ENCODE data around the gene GPC5.

DNA sequence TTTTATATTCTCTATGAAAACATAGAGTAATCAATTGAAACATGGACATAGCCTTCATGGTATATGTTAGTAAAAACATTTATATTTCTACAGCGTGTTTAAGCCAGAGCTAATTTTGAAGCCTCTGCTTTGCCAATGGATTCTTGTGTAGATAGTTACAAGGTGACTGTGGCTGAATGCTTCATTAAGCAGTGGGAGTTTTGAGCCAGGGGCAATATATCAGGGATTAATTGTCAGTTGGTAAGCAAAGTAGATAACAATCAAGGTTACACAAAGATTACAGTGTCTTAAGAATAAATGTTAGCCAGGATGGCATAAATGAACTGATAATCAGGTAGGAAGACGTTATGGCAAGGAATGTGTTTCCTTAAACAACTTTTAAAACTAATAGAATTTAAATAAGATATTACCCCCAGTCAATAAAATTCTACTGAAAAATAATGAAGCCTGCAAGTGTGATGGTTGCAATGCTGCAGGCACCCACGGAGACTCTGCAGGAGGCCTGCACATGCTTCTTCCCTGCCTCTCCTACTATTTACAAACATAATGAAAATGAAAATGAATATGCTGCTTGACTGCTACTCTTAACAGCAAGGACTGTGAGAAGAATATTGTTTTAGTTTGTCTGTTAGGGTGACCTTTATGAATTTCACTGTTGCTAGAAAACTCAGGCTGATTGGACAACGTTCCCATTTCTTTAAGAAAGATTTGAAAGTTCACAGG is 588.5 kb downstream of the GPC5 start:
- TF ChIP-seq, protein P1, sequence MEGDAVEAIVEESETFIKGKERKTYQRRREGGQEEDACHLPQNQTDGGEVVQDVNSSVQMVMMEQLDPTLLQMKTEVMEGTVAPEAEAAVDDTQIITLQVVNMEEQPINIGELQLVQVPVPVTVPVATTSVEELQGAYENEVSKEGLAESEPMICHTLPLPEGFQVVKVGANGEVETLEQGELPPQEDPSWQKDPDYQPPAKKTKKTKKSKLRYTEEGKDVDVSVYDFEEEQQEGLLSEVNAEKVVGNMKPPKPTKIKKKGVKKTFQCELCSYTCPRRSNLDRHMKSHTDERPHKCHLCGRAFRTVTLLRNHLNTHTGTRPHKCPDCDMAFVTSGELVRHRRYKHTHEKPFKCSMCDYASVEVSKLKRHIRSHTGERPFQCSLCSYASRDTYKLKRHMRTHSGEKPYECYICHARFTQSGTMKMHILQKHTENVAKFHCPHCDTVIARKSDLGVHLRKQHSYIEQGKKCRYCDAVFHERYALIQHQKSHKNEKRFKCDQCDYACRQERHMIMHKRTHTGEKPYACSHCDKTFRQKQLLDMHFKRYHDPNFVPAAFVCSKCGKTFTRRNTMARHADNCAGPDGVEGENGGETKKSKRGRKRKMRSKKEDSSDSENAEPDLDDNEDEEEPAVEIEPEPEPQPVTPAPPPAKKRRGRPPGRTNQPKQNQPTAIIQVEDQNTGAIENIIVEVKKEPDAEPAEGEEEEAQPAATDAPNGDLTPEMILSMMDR (IDR thresholded peaks at IDR 0.05 in 8 of 11, conservative IDR thresholded peaks at IDR 0.05 in 3 of 11), result no peak
- no peak for TF ChIP-seq POLR2AphosphoS5 (IDR thresholded peaks at IDR 0.05)

Measured in spleen (tissue), 7 donors.